ENCODE data around the gene PRB4.
"Not testable (repeated sequence)": the region's sequence is repeated elsewhere in the genome, so short reads cannot be mapped to it uniquely, and the experiment has no call there.

The PRB4 gene

DNA sequence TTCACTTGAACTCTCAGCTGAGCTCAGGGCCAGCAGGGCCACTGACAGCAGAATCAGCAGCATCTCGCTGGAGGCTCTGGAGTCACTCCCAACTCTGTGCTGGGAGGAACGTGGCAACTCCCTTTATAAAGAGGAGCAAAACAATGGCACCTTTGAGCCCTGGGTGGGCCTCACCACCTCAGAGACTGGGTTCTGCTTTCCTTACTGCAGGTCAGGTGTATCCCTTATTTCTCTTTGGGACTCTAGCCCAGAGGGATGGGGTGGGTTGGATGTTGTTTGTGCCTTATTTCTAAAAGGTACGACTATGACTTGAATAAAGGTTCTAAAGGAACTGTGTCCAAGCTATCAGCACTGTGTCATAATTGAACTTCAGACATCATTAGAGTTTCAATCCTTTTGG is at the start of gene PRB4:
Gene PRB4, minus strand, starts transcription at position 101 of the 400 bp plus-strand sequence. Its CDS starts 38 bp downstream, at position 63.
- DNase-seq: no peak

DNA sequence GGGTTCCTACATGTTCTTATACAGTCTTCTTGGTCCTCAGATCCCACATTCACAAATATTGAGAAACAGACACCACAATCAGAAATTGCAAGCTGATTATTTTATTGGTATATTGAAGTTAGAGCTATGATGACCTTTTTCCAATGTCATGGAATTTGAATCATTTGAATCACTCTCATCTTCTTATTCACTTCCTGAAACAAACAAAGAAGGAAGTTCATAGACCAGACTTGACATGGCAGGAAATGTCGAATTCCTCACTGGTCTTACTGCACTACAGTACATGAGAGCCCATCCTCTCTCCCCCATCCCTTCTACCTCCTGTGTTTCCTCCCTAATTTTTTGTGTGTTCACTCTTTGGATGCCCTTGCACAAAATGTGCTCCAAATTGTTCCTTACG is 41.5 kb upstream of the PRB4 start:
- DNase-seq: not testable (repeated sequence)

DNA sequence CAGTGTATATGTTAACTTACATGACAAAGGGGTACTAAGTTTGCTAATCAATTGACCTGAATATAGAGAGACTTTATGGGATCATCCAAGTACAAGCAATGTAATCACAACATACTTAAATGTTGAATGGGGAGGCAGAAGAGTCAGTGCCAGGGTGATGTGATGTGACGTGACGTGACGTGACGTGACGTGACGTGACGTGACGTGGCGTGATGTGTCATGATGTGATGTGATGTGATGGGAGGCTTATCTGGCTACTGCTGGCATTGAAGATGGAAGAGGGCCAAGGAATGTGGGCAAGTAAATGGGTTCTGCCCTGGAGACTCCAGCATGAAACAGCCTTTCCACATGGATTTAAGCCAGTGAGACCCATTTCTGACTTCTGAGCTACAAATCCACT is 38.2 kb upstream of the PRB4 start:
- no peak for DNase-seq

DNA sequence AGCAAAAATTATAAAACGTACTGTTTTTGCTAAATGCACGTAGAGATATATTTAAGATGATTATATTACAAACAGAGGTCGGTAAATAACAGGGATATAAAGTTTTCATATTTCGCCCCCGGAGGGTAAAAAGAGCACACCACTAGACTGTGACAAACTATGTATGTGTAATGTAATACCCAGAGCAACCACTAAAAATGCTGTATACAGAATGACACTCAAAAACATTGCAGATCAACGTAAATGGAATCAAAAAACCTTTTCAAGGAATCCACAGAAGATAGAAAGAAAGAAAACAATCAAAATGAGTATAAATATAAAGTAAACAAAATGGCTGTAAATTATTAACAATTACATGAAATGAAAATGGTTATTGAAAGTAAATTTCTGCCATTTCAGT is 37.6 kb upstream of the PRB4 start:
- no peak for DNase-seq

DNA sequence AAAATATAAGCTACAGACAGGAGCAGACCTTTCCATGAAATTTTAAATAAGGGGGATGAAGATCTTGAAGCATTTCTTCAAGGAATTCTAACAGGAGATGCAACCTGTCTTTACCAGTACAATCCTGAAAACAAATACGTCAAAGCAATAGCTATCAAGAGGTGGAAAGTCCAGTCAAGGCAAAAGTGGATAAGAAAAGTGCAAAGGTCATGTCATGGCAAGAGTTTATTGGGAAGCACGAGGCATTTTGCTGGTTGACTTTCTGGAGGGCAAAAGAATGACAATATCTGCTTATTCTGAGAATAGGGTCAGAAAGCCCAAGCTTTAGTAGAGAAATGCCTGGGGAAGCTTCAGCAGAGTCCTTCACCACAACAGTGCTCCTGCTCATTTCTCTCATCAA is 34.3 kb upstream of the PRB4 start:
- no peak for DNase-seq

DNA sequence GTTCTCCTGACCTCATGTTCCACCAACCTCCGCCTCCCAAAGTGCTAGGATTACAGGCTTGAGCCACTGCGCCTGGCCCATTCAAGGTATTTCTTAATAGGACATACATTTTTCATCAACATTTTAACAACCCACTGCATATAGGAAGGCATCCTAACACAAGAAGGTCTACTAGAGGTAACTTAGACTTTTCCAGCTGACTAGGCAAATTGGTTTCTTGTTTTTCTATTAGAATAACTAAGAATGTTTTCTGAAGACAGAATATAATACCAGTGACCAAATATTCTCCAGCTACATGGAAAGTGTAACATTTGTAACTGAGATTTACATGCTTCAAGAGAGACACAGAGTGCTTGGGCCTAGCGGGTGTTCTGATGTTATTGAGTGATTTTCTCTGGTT is 14.2 kb upstream of the PRB4 start:
- DNase-seq: no peak

DNA sequence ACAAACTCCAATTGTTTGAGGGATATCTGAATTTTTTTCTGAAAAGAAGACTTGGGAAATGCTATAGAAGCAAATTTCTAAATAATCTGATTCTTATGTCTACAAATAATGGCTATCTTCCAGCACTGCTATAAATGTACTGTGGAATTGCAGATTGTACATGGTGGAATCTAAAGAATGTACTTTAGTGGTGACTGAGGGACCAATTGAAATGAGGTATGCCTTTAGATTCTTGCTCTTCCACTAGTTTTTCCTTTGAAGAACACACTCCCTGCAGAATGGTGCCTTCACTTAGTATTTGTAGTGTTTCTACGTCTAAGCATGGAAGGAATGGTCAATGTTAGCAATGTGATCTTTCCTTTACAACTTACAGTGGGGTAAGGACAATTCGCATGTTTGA is 11.7 kb upstream of the PRB4 start:
- no peak for DNase-seq

DNA sequence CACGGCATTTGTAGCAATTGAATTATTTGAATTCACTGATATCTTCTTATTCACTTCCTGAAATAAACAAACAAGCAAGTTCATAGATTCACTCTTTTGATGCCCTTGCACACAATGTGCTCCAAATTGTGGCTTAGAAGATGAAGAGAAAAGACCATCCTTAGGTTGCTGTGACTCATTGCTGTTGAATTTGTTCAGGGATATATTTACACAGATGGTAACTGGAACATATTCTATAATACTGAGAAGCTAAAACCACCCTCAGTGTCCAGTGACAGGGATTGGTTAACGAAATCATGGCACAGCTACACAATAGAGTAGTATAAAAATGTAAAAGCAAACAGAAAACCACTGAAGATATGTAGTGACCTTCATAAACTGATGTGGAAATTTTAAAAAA is 3.1 kb downstream of the PRB4 start:
- DNase-seq: no peak

DNA sequence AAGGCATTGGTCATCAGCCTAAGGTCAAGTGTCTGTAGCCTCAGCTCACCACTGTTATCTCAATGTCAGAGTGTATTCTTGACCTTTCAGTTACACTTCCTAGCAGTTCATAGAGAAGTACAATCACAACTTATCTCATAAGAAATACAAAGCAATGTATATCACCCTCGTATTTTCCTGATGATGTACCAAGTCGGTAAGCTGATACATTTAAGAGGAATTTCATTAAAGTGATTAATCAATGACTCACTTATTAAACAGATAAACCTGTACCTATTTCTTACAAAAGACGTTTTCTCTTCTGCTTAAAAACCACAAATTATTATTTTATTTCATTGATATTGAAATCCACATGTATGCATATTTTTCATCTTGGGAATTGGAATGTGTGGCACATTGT is 36.8 kb downstream of the PRB4 start:
- DNase-seq: no peak

DNA sequence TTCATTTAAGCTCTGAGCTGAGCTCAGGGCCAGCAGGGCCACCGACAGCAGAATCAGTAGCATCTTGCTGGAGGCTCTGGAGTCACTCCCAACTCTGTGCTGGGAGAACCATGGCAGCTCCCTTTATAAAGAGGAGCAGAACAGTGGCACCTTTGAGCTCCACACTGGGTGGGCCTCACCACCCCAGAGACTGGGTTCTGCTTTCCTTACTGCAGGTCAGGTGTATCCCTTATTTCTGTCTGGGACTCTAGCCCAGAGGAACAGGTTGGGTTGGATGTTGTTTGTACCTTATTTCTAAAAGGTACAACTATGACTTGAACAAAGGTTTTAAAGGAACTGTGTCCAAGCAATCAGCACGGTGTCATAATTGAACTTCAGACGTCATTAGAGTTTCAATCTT is 40.6 kb downstream of the PRB4 start, which contains the start of gene PRB3:
Gene PRB3, minus strand, starts transcription at position 101 of the 400 bp plus-strand sequence. Its CDS starts 38 bp downstream, at position 63.
- no peak for DNase-seq

DNA sequence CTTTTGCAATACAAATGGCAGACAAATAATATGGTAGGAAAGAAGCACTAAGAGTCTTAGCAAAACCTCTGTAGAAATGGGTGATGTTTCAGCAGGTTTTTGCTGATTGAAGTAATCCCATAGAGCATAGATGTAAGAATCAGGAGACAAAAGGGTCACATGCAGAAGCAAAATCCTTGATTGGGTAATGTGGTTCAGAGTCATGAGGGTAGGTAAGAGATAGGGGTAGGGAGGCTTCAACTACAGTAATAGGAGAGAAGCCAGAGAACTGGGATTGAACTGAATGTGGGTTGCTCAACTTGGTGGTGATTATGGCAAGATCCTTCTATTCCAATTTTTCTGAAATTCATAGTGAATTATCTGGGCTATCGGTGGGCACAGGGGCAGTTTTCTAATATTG is 45.7 kb downstream of the PRB4 start:
- DNase-seq: no peak

All from NCI-H1930 (cell line).